HCT116 (cell line): ENCODE results near the gene UBE2M. TPM values are rescaled to one million over a fixed set of nuclear protein-coding genes. Genes with fewer than 3 reads are reported as not detected.

Experiments used
- ATAC-seq: fragments of 200-7000 bp; cut with Tn5 transposase; 2 replicates; pipeline ENCODE4 v1.9.1; 2020; ENCODE audit warnings: mild to moderate bottlenecking, moderate library complexity
- BruUV-seq: library from RNA; stranded (reverse); fragments of 400-500 nt; replicated peaks from 2 replicates; lab custom pipeline; 2021; lab: Mats Ljungman, UMichigan
- CTCF ChIA-PET: fragments of 300-600 bp; sonication (Branson Sonifier 250); formaldehyde crosslinking; loops from one replicate; lab custom pipeline; 2021; ENCODE audit warnings: antibody characterized with exemption; lab: Charles Lee
- POLR2A ChIA-PET: fragments of 300-600, 350-600 bp; sonication (Branson Sonifier 250); formaldehyde crosslinking; loops from one replicate; lab custom pipeline; 2021; ENCODE audit warnings: antibody characterized with exemption; lab: Charles Lee
- RAD21 ChIA-PET, 2 experiments: fragments of 300-600 bp; sonication (Branson Sonifier 250); formaldehyde crosslinking; loops; one replicate each; lab custom pipeline; 2023; ENCODE audit warnings: low total read pairs in 2 of 2; ENCODE audit not compliant: uncharacterized antibody in 2 of 2, unreplicated experiment in 2 of 2, low non-redundant PET in 1 of 2; lab: Charles Lee
- DNase-seq: peaks from one replicate; pipeline ENCODE4 v3.0.0-alpha.2; 2010; ENCODE audit warnings: low read depth, low spot score
- H2AFZ ChIP-seq: fragments of 200-600 bp; shearing (Covaris generic), sonication (generic); 2 replicates; pipeline ENCODE4 v1.6.1; 2017; ENCODE audit warnings: low read depth, mixed run types, mixed read lengths, antibody characterized with exemption, low read length; ENCODE audit not compliant: poor library complexity, severe bottlenecking
- H3K27ac ChIP-seq: 2 replicates; pipeline ENCODE4 v1.5.1; 2012; ENCODE audit warnings: low read depth, low read length
- H3K27me3 ChIP-seq: fragments of 200-600 bp; sonication (generic); 2 replicates; pipeline ENCODE4 v1.6.1; 2016; ENCODE audit warnings: mixed run types, low read length, mixed read lengths; ENCODE audit not compliant: insufficient read depth
- H3K36me3 ChIP-seq, 2 experiments: fragments of 200-500 bp in 1 of 2; fragments of 200-600 bp in 1 of 2; sonication (Bioruptor generic) in 1 of 2; sonication (generic) in 1 of 2; 2 replicates each; pipeline versions ENCODE4 v1.5.1 to v1.6.1; 2014 to 2016; ENCODE audit warnings: low read length in 2 of 2, inconsistent platforms in 1 of 2, mixed read lengths in 1 of 2, mixed run types in 1 of 2; ENCODE audit not compliant: insufficient read depth in 2 of 2, control insufficient read depth in 1 of 2
- H3K4me1 ChIP-seq, 2 experiments: fragments of 200-600 bp in 1 of 2; sonication (generic) in 1 of 2; 2 replicates each; pipeline versions ENCODE4 v1.5.1 to v1.6.1; 2012 to 2017; ENCODE audit warnings: low read length in 2 of 2, inconsistent platforms in 1 of 2, mild to moderate bottlenecking in 1 of 2, mixed read lengths in 1 of 2, mixed run types in 1 of 2, moderate library complexity in 1 of 2; ENCODE audit not compliant: insufficient read depth in 2 of 2, control insufficient read depth in 1 of 2
- H3K4me2 ChIP-seq: fragments of 200-600 bp; sonication (generic); 2 replicates; pipeline ENCODE4 v1.6.1; 2017; ENCODE audit warnings: mixed run types, low read length, mixed read lengths
- H3K4me3 ChIP-seq, 2 experiments: fragments of 200-600 bp in 1 of 2; sonication (generic) in 1 of 2; replicated peaks in 1 of 2; 2 replicates each; pipeline ENCODE4 v1.5.1; 2011 to 2016; ENCODE audit warnings: low read length in 2 of 2, control low read depth in 1 of 2, low read depth in 1 of 2, mild to moderate bottlenecking in 1 of 2, mixed read lengths in 1 of 2, mixed run types in 1 of 2
- H3K79me2 ChIP-seq: fragments of 200-600 bp; sonication (generic); 2 replicates; pipeline ENCODE4 v1.6.1; 2017; ENCODE audit warnings: mild to moderate bottlenecking, mixed run types, low read length, moderate library complexity, mixed read lengths; ENCODE audit not compliant: insufficient read depth
- H3K9ac ChIP-seq: fragments of 200-600 bp; sonication (generic); 2 replicates; pipeline ENCODE4 v1.6.1; 2016; ENCODE audit warnings: low read length, mixed read lengths
- H3K9me2 ChIP-seq: fragments of 200-600 bp; sonication (generic), shearing (Covaris generic); 2 replicates; pipeline ENCODE4 v1.6.1; 2017; ENCODE audit warnings: mixed run types, mild to moderate bottlenecking, moderate library complexity; ENCODE audit not compliant: insufficient read depth
- H3K9me3 ChIP-seq, 2 experiments: fragments of 200-500 bp in 1 of 2; fragments of 200-600 bp in 1 of 2; sonication (Bioruptor generic) in 1 of 2; sonication (generic) in 1 of 2; 2 replicates each; pipeline ENCODE4 v1.6.1; 2014 to 2017; ENCODE audit warnings: low read length in 2 of 2, mixed read lengths in 2 of 2, inconsistent platforms in 1 of 2, low read depth in 1 of 2, mild to moderate bottlenecking in 1 of 2, mixed run types in 1 of 2, moderate library complexity in 1 of 2; ENCODE audit not compliant: control insufficient read depth in 1 of 2, insufficient read depth in 1 of 2
- H4K20me1 ChIP-seq: fragments of 200-600 bp; sonication (generic), shearing (Covaris generic); 2 replicates; pipeline ENCODE4 v1.6.1; 2017; ENCODE audit warnings: mixed run types, mild to moderate bottlenecking, moderate library complexity; ENCODE audit not compliant: insufficient read depth
- CTCF ChIP-seq, 3 experiments: fragments of 200-600 bp in 1 of 3; sonication (generic) in 1 of 3; IDR thresholded peaks in 2 of 3; conservative IDR thresholded peaks in 1 of 3; 2 replicates each; pipeline ENCODE4 v1.5.1; 2012 to 2017; ENCODE audit warnings: low read depth in 2 of 3, low read length in 2 of 3, antibody characterized with exemption in 1 of 3, borderline replicate concordance in 1 of 3, control low read depth in 1 of 3, mild to moderate bottlenecking in 1 of 3, mixed read lengths in 1 of 3, mixed run types in 1 of 3, moderate library complexity in 1 of 3; ENCODE audit not compliant: insufficient read depth in 1 of 3
- EGR1 ChIP-seq: IDR thresholded peaks from 2 replicates; pipeline ENCODE4 v1.6.1; 2012; ENCODE audit warnings: low read depth
- EZH2 ChIP-seq: fragments of 200-600 bp; sonication (generic); IDR thresholded peaks from 2 replicates; pipeline ENCODE4 v1.6.1; 2017; ENCODE audit warnings: antibody characterized with exemption, mixed run types
- FOSL1 ChIP-seq: IDR thresholded peaks from 2 replicates; pipeline ENCODE4 v1.6.1; 2012; ENCODE audit warnings: low read depth
- MAX ChIP-seq: IDR thresholded peaks from 2 replicates; pipeline ENCODE4 v1.6.1; 2012
- POLR2A ChIP-seq: IDR thresholded peaks from 2 replicates; pipeline ENCODE4 v1.7.0; 2011; ENCODE audit warnings: borderline replicate concordance; ENCODE audit not compliant: insufficient read depth, insufficient read length; ENCODE audit errors: extremely low read depth
- SRF ChIP-seq: IDR thresholded peaks from 2 replicates; pipeline ENCODE4 v1.6.1; 2012; ENCODE audit warnings: low read depth
- YY1 ChIP-seq: IDR thresholded peaks from 2 replicates; pipeline ENCODE4 v1.6.1; 2011; ENCODE audit warnings: low read length, low read depth, moderate library complexity, mild to moderate bottlenecking; ENCODE audit not compliant: insufficient replicate concordance; ENCODE audit errors: extremely low read depth
- ZFX ChIP-seq: fragments of 450-650 bp; IDR thresholded peaks from 2 replicates; pipeline ENCODE4 v1.6.1; 2017
- intact Hi-C: fragments of 100-400 bp; cut with micrococcal nuclease; formaldehyde crosslinking; loops from 2 replicates; pipeline ENCODE4 v1.10.0; 2022
- total RNA-seq: library from RNA; stranded (reverse); gene quantifications from one replicate; pipeline ENCODE4 v1.2.1, GENCODE V29; 2021; ENCODE audit not compliant: unreplicated experiment

Gene UBE2M
- total RNA-seq, 1 experiment from 2014 or later: 120 TPM

GRCh38 chr19:58535857-58536256, 22.6 kb downstream of the UBE2M start:
- DNase-seq: no peak
- no peak overlapping the region for H3K4me3 ChIP-seq
- H3K79me2 ChIP-seq: no peaks in the 10 kb centered on the region
- no peak overlapping the region for H3K4me2 ChIP-seq
- H3K4me1 ChIP-seq: no peaks in the 10 kb centered on the region
- H3K9me2 ChIP-seq: no peaks in the 10 kb centered on the region
- peaks cover 18% of the 10 kb centered on the region; the same call in 1 of the 2 replicates for H3K27me3 ChIP-seq
- TF ChIP-seq FOSL1: no peak
- TF ChIP-seq ZFX: no peak
- TF ChIP-seq YY1: no peak
- TF ChIP-seq POLR2A: no peak
- TF ChIP-seq CTCF (IDR thresholded peaks at IDR 0.05 in 2 of 3, conservative IDR thresholded peaks at IDR 0.05 in 1 of 3; ENCODE audit: borderline replicate concordance in 1 of 3, insufficient read depth in 1 of 3, low read depth in 2 of 3, low read length in 2 of 3): no peak
- TF ChIP-seq EGR1: no peak
- no peak for TF ChIP-seq SRF
- no peak for TF ChIP-seq EZH2
- no peak for TF ChIP-seq MAX
- RAD21 ChIA-PET: no interaction called here
- no peak overlapping the region for H3K27ac ChIP-seq
- CTCF ChIA-PET: no interaction called here
- H3K9ac ChIP-seq: no peak overlapping the region
- intact Hi-C loops: no loop called here
- H3K36me3 ChIP-seq: no peaks in the 10 kb centered on the region
- BruUV-seq: no TSS peak
- H3K9me3 ChIP-seq: no peaks in the 10 kb centered on the region
- no peak for ATAC-seq
- no peak overlapping the region for H2AFZ ChIP-seq
- no peaks in the 10 kb centered on the region for H4K20me1 ChIP-seq
- POLR2A ChIA-PET: interaction anchor here (1.0 kb wide), 1 partner anchor 19 kb away, joined by 3 read pairs; the partner anchor contains the start of gene CHMP2A
